GM18507 (cell line): ENCODE measurements around the gene SPATS2.
"Not testable (repeated sequence)": the region's sequence is repeated elsewhere in the genome, so short reads cannot be mapped to it uniquely, and the experiment has no call there.

Source experiments
- DNase-seq: peaks from one replicate; pipeline ENCODE4 v3.0.0; 2011; ENCODE audit warnings: low read depth; ENCODE audit not compliant: insufficient read length; ENCODE audit errors: extremely low spot score
- FAIRE-seq: peaks from 2 replicates; lab custom pipeline; 2011; peaks lifted over from hg19 to GRCh38; lab: Jason Lieb, UNC

Gene SPATS2

GRCh38 chr12:49496417-49497360 is 129.4 kb downstream of the SPATS2 start:
- DNase-seq (no peak), FAIRE-seq (no peak)

- no peak for FAIRE-seq
- no peak for DNase-seq
Measured at GRCh38 chr12:49501895-49502294, 134.6 kb downstream of the SPATS2 start.

GRCh38 chr12:49502590-49502989 is 135.3 kb downstream of the SPATS2 start:
- FAIRE-seq (no peak), DNase-seq (no peak)

- DNase-seq (no peak), FAIRE-seq (no peak)
Measured at GRCh38 chr12:49503674-49504180, 136.5 kb downstream of the SPATS2 start.

GRCh38 chr12:49505672-49506071 is 138.4 kb downstream of the SPATS2 start:
- no peak for FAIRE-seq

GRCh38 chr12:49507139-49507538 is 139.9 kb downstream of the SPATS2 start:
- FAIRE-seq (no peak), DNase-seq (no peak)

More at GRCh38 chr12:49505672-49506071, 138.4 kb downstream of the SPATS2 start:
- DNase-seq, result no peak

DNA sequence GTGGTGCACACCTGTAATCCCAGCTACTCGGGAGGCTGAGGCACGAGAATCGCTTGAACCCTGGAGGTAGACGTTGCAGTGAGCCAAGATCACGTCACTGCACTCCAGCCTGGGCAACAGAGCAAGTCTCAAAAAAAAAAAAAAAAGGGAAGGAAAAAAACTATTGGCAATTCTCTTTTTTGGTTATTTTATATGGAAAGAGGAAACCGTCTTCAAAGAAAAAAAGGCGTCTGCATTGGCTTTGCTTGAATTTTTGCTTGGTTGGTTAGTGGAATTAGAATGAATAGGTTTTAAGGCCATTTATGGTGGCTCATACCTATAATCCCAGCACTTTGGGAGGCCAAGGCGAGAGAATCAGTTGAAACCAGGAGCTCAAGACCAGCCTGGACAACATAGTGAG is 142.4 kb downstream of the SPATS2 start:
- not testable (repeated sequence) for DNase-seq, FAIRE-seq

- DNase-seq (no peak), FAIRE-seq (no peak)
Measured at GRCh38 chr12:49511410-49511809, 144.1 kb downstream of the SPATS2 start.

DNA sequence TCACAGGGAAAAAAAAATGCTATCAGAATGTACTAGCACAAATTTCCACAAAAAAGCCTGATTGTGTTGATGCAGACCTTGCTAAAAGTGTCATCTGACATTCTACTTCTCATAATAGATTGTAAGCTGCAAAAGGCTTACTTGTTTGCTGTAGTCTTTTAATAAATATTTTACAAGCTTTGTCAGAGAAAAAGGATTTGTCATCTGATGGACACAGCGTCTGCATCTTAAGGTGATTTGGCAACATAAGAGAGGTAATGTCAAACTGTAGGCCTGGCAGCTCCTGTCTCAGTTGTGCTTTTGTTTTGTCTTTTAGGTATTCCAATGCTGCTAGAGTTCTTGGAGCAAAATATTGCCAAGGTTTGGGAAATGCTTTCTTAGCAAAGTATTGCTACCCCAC is 145.3 kb downstream of the SPATS2 start:
- DNase-seq, result no peak
- no peak for FAIRE-seq

GRCh38 chr12:49515266-49515665 is 148.0 kb downstream of the SPATS2 start:
- DNase-seq (no peak), FAIRE-seq (no peak)

DNA sequence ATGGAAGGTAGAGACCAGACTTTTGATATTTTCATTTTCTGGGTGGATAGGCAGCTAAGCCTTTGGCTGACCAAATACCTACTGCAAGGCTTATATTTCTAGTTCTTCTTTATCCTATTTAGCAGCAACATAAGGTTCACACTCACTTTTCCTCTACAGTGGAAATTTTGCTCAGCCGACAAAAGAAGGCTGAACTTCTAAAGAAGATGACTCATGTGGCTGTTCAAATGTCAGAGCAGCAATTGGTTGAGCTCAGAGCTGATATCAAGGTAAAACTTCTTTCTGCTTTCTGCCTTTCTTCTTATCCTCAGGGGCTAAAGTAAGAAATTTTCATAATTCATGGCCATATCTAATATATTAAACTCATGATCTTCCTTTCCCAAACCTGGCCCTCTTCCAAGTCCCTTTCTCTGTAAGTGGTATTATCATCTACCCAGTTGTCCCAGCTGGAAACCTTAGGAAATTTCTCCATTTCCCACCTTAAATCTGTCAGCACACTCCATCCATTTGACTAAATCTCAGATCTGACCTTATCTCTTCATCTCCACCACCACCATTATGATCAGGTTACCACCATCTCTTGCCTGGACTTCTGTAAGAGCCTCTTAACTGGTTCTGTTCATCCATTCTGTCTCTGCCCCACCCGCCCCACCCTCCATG is 151.8 kb downstream of the SPATS2 start:
- FAIRE-seq (no peak), DNase-seq (no peak)

DNA sequence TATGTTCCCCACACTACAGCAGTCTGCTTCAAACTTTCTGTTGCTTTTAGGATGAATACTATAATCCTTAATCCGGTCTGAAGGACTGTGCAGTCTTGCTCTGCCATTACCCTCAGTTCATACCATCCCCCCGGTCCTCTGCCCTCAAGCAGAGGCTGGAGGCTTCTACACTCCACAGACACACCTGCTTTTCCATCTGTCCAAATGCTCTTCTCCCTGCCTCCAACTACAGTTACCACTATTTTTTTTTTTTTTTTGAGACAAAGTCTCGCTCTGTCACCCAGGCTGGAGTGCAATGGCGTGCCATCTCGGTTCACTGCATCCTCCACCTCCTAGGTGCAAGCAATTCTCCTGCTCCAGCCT is 152.3 kb downstream of the SPATS2 start:
- FAIRE-seq (no peak), DNase-seq (no peak)

- DNase-seq (no peak), FAIRE-seq (no peak)
Measured at GRCh38 chr12:49521389-49521788, 154.1 kb downstream of the SPATS2 start.

GRCh38 chr12:49524660-49525324 is 157.5 kb downstream of the SPATS2 start:
- no peak for FAIRE-seq

GRCh38 chr12:49525942-49526341 is 158.7 kb downstream of the SPATS2 start:
- FAIRE-seq (no peak), DNase-seq (no peak)

More at GRCh38 chr12:49524660-49525324, 157.5 kb downstream of the SPATS2 start:
- no peak for DNase-seq

DNA sequence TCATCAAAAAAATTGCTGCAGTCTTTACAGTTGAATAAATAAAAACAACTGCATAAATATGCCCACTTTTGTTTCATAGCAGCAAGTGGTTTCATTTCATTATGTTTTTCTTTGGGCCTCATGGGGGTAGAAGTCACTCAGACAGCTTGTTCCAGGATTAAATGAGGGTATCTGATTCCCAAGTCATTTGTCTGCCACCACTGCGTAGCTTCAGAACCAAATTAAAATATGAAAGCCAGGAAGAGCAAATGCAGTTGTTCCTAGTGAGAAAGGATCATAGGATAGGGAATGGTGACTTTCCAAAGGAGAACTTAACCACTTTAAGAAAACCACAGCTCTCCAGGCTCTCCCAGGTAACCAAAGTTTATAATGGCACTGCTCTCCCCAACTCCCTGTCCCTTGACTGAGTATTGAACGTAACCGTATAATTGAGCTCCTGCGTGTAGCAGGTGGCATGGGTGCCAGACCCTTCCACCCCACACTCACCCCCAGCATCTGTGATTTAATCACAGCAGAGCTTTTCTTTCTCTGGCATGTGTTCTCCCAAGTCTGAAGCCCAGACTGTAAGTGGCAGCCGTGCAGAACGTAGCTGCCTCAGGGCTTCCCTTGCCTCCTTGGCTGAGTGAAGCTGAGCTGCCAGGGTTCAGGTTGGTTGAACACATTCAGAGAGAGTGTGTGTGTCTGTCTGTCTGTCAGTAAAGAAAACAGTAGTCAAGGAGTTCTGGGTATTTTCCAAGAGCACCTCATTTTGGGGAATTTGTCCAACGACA is 160.3 kb downstream of the SPATS2 start:
- FAIRE-seq, result no peak

GRCh38 chr12:49529414-49529813 is 162.2 kb downstream of the SPATS2 start:
- DNase-seq (no peak), FAIRE-seq (no peak)

More for the DNA sequence above, 160.3 kb downstream of the SPATS2 start:
- DNase-seq, result no peak

GRCh38 chr12:49531745-49532144 is 164.5 kb downstream of the SPATS2 start:
- FAIRE-seq, result no peak
- no peak for DNase-seq

- no peak for FAIRE-seq
Measured at GRCh38 chr12:49533331-49533730, 166.1 kb downstream of the SPATS2 start.

More at GRCh38 chr12:49533331-49533730, 166.1 kb downstream of the SPATS2 start:
- no peak for DNase-seq
